ENCODE data around the gene PPP2R5C.

The PPP2R5C gene

DNA sequence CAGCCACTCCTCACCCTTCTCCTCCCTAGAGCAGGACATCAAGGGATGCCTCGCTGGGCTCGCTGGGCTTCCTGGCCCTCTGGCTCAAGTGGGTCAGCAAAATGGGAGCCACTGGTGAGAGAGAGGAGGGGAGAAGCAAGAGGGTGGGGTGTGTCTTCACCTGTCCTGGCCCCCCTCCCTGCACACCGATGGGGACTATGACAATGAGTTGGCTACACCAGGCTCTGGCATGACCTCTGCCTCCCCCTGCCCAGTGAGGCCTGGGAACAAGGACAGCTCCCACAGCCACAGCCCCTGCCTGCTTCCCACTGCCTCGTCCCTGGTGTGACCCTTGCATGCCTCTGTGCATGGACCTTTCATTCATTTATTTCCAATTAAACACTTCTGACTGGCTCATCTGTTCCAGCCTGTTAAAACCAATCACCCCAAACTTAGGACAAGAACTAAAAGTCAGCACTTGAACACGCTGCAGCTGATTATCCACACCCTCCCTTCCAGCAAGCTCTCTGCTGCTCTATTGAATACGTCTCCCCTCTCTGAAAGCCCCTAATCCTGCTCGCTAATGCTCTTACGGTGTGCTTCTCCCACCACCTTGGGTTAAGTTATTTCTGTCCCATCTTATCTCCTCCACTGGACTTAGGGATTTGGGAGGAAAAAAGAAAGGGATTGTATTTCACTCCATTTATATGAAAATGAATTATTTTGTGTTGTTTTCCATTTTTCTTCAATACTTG is 5.8 kb upstream of the PPP2R5C start:
- DNase-seq = peak; percentile 42

DNA sequence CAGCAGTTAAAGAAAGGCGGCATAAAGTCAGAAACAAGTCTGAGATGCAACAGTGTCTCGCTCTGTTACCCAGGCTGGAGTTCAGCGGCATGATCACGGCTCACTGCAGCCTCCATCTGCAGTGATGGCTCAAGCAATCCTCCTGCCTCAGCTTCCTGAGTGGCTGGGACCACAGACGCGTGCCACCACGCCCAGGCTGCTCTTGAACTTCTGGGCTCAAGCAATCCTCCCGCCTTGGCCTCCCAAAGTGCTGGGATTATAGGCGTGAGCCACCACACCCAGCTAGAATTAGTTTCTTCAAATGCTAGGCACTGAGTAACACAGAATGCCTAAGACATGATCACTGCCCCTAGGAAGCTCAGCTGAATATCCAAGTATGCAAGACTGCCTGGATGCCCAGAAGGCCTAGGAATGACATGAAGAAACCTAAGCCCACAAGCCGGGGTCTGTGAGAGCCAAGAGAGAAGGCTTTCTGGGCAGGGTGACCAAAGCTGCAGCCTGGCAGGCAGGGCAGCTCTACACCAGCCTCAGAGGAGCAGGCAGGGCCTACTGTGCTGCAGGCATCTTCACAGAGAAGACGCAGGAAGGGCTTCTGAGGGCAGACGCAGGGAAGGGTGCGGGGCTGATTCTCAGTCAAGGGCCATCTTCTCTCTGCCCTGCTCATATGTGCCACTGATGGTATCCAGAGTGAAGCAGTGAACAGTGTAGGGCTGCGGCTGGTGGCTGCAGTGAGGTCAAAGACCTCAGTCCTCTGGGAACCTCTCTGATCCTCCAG is 4.3 kb upstream of the PPP2R5C start:
- peak; percentile 51 for DNase-seq

DNA sequence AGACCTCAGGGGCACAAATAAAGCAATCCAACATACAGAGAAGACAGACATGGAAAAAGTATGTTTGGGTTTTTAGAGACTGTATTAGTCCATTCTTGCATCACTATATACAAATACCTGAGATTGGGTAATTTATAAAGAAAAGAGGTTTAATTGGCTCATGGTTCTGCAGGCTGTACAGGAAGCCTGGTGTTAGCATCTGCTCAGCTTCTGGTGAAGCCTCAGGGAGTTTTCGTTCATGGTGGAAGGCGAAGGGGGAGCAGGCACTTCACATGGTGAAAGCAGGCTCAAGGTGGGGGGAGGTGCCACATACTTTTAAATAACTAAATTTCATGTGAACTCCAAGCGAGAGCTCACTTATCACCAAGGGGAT is 3.7 kb upstream of the PPP2R5C start:
- peak; percentile 16 for DNase-seq

DNA sequence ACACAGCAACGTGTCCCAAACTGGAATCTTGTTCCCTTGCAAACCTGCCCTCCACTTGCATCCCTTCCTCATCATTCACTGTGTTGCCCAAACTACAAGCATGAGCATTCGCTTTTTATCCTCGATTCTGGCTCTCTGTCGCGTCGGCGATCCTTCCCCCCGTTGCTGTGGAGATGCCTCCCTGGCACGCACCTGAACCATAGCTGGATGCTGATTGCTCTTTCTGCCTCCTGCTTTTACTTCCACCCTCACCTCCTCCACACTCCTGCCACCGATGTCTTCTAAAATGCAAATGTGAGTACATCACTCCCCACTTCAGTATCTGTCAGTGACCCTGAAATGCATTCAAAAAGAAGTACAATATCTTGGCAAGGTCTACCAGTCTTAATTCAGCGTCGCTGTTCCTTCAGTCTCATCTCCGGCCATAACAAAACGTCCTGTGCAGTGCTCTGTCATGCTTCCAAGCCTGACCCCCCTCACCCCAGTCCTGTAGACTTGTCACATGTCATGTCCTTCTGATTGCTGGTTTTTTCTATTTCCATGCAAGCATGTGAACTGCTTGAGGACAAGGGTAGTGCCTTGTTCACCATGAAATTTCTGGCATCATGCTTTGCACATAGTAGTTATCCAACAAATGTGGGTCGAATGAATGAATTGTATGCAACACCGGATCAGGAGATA is 2.5 kb upstream of the PPP2R5C start:
- DNase-seq = peak; percentile 37

DNA sequence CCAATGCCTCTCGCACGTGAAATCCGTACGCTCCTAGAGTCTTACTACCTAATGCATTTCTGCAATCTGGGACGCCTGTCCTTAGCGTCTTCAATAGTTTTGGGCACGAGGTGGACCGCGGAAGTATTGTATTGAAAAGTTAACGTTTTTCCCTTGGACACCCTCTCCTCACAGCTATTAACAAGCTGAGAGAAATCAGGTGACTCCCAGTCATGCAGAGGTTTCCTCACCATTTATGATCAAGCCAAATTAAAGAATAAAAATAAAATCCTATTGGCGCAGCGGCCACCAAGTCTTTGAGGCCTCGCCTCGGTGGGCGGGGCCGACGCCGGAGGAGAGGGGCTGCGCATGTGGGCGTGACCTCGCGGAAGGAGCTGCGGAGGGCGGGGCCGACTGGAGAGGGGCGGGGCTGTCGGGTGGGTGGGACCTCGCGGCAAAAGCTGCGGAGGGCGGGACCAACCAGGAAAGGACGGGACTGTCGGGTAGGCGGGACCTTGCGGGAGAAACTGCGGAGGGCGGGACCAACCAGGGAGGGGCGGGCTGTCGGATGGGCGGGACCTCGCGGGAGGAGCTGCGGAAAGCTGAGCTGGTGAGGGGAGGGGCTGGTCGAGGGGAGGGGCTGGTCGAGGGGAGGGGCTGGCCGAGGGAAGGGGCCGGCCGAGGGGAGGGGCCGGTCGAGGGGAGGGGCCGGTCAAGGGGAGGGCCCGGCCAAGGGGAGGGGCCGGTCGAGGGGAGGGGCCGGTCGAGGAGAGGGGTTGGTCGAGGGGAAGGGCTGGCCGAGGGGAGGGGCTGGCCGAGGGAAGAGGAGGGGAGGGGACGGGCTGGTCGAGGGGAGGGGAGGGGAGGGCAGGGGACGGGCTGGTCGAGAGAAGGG is 1.1 kb upstream of the PPP2R5C start:
- DNase-seq = peak; percentile 99

DNA sequence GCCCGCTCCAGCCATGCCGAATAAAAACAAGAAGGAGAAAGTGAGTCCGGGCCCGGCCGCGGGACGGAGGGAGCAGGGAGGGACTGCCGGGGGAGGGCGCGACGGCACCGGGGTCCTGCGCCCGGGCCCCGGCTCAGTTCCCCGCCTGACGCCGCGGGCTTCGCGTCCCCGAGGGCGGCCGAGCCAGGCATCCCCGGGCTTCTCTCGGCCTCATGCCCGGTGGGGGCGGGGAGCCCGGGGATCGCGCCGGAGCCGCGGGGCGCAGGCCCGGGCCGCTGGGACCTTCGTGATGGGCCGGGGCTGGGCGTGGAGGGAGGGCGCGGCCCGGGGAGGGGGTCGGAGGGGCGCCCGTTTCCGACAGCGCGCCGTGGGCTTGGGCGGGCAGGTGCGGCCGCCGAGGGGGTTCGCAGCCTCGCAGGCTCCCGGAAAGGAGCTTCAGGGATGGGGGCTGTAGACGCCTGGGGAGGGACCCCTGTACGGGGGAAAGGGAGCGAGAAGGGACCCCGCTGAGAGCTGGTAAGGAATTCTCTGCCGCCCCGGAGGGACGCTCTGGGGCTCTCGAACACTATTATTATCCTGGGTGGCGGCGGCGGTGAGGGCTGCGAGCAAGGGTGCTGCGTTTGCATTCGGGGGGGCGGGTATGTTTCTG is 496 bp downstream of the PPP2R5C start:
- no peak for DNase-seq

DNA sequence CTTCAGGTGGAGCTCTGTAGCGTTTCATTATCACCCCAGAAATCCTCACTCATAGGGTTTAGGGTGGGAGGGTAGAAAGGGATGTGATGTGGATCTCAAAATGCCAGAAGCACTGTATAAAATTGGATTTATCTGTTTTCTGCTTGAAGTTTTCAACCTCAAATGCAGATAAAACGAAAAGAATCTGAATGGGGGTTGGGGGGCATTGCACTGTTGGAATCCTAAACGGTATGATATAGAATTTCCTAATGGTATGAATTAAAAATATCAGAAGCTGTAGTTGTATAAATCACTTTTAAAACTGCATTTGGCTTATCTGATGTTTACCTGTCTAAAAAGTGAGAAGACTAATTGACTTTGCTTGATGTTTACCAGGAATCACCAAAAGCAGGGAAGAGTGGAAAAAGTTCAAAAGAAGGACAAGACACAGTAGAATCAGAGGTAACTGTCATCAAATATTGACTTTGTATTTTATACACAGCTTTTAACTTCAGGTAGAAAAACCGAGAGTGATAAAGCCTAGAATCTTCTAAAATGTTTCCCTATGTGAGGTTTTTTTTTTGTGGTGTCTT is 1.1 kb downstream of the PPP2R5C start:
- DNase-seq = no peak

DNA sequence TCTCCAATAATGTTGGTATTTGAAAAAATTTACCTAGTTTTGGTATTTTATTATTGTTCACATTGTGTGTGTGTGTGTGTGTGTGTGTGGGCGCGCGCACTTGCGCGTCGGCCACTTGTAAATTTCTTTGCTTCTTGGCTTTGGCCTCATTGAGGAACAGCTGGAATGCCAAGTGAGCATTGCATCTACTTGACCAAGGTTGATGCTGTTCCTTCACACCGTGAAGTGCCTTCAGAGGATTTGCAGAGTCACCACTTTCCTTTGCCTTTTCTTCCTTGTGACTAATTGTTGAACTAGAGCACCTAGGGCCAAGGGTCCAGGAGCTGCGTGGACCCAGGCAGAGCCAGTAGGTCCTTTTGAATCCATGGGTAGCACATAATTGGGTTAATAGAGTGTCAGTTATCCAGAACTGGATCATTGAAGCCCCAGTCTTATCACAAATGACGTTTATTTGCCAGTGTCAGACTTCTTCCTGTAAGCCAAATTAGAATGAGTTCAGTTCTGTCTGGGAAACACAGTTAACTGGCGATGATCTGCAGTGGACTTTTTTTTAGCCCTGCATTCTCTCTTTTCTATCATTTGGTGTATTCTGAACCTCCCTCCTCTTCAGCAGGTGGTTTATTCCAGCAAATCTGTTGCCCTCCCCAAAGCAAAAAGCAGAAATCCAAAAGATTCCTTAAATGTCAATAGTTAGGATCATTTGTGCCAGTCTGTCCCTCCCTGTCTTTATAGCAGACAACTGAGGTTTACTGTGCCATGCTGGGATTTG is 2.6 kb downstream of the PPP2R5C start:
- DNase-seq = no peak

DNA sequence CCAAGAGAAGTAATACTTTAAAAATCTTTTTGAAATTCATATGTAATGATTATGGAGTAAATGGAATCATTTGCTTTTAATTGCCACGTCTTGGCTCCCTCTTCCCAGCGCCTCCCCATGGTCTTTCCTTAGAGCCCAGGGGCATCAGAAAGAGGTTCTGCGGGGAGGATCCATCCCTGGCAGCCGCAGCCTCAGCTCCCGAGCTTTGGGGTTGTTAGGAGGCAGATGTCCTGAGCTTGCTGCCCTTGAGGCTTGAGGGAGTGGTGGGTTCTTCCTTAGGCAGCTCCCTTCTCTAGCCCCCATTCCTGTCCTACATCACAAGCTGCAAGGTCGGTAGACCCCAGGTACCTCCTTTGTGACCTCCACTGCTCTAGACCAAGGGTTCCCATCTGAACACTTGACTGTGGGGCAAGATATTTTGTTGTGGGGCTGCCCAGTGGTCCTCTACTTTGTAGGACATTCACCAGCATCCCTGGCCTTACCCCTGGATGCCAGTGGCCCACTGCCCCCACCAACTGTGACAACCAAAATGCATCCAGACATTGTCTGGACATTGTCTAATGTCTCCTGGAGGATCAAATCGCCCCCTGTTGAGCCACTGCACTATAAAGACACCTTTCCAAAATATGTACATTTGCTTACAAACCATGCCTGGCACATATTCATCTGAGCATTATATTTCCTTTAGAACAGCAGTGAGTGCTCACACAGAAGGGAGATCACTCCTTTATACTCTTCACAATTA is 6.3 kb downstream of the PPP2R5C start:
- no peak for DNase-seq

DNA sequence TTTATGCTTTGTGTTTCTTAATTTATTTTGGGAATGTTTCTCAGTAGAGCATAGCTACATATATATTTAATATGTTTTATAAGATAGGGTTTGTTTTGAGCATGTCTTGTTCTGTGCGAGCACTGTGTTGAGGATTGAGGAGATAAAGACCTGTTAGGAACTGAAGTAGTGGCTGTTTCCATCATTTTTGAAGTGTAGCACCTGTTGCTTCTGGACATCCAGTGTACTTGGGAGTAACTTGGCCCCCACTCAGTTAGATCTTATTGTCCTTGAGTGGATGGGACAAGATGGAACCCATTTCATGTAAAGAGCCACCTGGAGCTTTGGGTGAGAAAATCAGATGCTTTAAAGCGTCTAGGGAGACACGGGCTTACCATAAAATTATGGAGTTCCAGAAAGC is 8.7 kb downstream of the PPP2R5C start:
- DNase-seq = no peak

DNA sequence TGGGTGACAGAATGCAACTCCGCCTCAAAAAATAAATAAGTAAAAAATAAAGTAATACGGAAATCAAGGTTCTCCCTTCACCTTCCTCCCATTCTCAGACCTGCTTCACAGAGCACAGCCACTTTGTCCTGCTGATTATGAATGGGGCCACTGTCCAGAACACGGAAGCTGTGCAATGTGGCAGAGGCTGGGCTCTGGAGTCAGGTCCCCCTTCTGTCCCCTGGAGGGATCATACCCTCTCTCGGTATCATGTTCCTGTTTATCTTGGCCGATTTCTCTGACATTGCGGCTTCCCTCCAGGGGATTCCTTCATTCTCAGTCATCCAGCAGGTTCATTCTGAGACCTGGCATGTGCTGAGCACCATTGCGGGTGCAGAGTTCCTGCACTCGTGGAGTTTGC is 11.3 kb downstream of the PPP2R5C start:
- DNase-seq = no peak

DNA sequence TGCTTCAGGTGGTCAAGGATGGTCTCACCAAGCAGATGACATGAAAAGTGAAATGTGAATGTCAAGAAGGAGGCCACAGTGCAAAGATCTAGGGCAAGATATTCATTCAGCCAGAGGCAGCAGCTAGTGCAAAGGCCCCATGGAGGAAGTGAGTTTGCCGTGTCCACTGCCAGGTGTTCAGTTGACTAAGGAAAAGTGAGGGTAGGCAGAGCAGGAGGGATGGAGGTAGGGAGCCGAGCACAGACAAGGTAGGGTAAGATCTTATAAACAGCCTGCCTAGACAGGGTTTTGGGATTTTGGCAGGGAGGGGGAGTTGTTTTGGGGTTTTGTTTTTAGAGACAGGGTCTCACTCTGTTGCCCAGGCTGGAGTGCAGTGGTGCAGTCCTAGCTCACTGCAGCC is 11.9 kb downstream of the PPP2R5C start:
- no peak for DNase-seq

DNA sequence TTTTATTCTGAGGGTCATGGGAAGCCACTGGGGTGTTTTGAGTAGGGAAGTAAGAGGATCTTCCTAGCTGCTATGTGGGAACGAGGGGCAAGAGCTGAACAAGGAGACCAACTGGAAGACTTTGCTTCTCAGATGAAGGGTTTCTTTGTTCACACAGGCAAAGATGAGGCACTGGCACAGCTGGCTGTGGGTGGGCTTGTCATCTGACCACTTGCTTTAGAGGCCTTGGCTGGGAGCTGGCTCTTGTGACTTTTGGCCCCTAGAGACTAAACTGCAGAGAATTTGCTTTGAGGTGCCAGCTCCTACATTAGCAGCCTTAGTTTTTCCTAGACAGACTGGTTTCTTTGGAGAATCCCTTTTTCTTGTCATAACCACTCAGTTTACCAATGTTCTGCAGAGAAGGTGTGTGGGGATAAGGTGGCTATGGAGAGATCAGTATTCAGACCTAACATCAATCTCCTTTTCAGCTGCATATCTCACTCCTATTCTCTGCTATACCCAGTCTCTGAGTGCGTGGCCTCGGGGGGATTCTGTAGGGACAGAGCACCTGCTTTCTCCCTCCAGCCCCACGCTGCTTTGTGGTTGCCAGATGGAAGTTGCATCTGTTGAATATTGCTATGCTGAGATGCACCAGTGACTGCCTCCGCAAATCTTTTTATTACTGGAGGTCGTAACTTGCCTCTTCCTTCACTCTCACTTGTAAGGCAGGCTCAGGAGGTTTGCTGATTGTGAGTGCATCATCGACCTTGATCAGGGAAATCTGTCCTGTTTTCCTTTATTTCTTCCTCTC is 12.7 kb downstream of the PPP2R5C start:
- DNase-seq = no peak

DNA sequence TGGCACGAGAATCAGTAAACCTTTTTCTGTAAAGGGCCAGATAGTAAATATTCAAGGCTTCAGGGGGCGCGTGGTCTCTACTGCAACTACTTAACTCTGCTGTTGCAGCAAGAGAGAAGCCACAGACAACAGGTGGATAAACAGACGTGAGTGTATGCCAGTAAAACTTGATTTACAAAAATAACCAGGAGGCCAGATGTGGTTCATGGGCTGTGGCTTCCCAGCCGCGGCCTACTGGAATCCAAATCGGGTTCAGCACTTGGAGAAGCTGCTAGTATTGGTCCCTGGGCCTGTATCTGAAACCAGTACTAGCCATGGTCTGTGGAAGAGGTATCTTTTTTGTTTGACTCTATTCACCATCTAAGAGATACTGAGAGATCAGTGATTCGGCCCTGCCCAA is 13.3 kb downstream of the PPP2R5C start:
- no peak for DNase-seq

DNA sequence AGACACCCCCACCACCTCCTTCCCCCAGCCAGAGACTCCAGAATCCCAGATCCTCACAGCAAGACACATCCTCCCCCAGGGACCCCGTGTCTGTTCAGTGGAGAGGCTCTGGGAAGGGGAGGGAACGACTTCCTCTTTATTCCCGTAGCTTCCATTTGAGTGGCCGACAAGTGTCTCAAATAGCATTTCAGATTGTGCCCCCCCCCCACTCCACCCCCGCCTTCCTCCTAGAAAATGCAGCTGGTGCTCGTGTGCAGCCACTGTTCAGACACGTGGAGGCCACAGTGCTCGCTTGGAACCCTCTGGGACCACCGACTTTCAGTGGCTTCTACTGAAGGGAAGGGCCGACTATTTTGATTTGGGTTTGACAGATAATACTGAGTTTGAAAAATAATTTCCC is 14.3 kb downstream of the PPP2R5C start:
- no peak for DNase-seq

DNA sequence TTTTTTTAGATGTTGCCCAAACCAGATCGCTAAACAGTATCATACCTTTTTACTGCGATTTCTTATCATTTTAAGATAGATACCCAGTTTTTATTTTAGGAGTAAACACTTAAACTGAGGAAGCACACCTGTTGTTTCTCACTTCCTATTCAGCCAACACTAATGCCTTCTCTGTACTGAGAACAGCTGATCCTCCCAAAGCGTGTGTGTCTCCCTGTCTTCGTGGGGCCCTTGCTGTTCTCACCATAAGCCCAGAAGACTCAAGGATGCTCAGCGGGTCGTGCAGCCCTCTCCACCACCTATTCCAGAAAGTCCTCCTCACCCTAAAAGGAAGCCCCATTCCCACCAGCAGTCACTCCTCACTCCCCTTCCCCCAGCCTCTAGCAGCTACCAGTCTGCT is 14.8 kb downstream of the PPP2R5C start:
- DNase-seq = no peak

DNA sequence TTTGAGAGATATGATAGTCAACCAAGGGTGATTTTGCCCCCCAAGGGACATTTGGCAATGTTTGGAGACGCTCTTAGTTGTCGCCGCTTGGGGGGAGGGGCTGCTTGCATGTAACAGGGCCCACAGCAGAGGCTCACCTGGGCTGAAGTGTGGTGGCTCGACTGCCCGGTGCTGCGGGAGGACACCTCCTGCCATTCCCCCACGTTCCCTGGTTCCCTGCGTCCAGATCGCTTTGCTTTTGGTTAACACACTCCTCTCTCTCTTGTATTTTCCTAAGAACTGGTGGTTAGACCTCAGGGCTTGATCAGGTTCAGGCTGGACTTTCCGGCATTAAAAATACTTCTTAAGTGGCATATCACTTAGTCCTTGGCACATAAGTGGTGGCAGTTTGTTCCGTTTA is 18.9 kb downstream of the PPP2R5C start:
- no peak for DNase-seq

DNA sequence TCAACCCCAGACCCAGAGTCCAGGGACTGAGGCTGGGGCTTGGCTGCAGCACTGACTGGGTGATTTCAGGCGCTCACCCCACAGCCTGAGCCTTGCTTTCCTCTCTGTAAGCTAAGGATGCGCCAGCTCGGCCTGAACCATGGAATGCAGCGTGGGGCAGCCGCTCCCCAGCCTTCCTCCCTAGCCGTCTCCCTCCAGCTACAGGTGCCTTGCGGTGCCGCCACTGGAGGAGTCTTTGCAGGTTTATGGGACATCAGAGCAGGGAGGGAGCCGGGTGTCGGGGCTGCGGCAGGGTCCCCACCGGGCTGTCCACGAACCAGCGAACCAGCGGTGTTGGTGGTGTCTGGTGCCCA is 19.4 kb downstream of the PPP2R5C start:
- peak; percentile 67 for DNase-seq

DNA sequence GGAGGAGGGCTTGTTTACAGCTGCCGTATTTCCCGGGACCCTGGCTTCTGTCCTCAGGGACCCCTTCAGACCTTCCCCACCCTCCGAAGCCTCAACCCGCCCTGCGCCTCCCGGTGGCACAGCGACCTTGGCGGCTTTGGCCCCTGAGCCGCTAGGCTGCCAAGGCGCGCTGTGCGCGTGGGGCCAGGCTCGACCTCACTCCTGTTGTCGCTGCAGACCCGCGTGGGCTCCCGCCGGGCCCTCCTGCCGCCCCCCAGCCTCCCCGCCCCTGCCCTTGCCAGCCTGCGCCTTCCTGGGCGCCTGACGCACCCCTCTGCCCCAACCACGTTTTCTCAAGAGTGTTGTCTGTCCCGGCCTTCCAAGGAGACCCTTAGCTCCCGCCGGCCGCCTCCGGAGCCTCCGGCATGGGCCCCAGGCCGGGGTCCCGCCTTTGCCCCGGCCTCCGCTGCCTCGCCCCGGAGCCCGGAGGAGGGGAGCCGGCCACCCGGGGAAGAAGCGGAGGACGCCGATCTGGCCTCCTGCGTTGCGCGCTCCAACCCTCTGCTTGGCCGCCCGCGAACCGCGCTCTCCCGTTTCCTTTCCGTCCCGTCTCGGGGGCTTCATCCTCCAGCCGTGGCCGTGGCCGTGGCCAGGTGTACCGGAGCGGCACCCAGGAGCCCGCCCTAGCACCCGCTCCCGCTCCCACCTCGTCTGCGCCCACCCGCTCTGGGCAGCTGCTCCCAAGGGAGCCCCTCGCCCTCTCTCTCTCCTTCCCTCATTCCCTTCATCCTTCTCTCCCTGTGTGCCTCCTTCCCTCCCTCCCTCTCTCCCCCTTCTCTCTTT is 19.9 kb downstream of the PPP2R5C start:
- DNase-seq = no peak
